CD4-positive, alpha-beta T cell treated with Interleukin-6 for 4 hours (primary cell): ENCODE data around the gene SEBOX.
A peak's percentile ranks its signal among the peaks of the same experiment; 100 is the strongest.

Source experiments
- DNase-seq: peaks from one replicate; pipeline ENCODE4 v3.0.0-alpha.2; 2020; ENCODE audit warnings: mixed read lengths

The SEBOX gene, protein sequence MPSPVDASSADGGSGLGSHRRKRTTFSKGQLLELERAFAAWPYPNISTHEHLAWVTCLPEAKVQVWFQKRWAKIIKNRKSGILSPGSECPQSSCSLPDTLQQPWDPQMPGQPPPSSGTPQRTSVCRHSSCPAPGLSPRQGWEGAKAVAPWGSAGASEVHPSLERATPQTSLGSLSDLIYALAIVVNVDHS

GRCh38 chr17:28364665-28365363, at the start of gene SEBOX:
TSS of gene SEBOX (minus strand) at chr17:28365199. CDS start at chr17:28365151, 48 bp downstream.
- DNase-seq: no peak

DNA sequence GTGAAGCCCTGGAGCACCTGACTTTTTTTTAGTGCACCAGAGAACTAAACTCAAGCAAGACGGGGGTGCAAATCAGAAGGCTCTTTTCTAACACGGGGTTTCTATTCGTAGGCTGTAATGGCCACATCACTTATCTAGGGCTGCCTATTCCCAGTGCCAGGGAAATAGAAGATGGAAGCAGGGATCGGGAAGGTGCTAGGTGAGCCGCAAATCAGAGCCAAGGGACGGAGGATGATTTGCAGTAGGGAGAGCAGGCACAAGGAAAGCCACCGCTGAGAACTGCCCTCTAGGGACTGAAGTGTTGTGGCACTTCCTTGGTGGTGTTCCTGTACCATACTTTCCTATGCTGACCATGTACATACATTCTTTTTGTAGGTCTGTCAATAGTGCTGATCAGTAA, 48.8 kb upstream of the SEBOX start:
- DNase-seq: no peak

DNA sequence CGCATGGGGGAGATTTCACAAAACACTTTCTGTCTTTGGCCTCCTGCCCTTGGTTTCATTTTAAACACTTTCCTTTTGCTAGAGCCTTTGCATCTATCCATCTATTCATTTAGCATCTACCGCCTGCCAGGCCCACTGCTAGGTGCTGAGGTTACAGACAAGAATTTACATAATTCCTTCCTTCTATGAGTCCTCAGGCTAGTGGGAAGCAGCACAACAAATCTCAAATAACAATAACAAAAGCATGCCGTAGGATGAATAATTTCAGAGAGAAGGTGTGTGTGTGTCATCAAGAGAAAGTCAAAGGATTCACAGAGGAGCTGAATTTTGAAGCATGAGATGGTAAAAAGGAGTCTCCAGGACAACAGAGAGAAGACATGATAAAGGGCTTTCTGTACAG, 47.1 kb upstream of the SEBOX start:
- DNase-seq: no peak

- no peak for DNase-seq
Observed at GRCh38 chr17:28407974-28408306, 42.9 kb upstream of the SEBOX start.

- no peak for DNase-seq
Observed at GRCh38 chr17:28407130-28407973, 42.4 kb upstream of the SEBOX start.

- no peak for DNase-seq
Observed at GRCh38 chr17:28406473-28406814, 41.4 kb upstream of the SEBOX start.

- DNase-seq: peak; percentile 56
Observed at GRCh38 chr17:28405632-28406472, 40.9 kb upstream of the SEBOX start, which contains the start of gene SLC46A1. TSS of gene SLC46A1 (minus strand) at chr17:28406212. CDS start at chr17:28406114, 98 bp downstream.

GRCh38 chr17:28404812-28405570, 40.0 kb upstream of the SEBOX start:
- no peak for DNase-seq

GRCh38 chr17:28404461-28404811, 39.4 kb upstream of the SEBOX start:
- DNase-seq: no peak

- no peak for DNase-seq
Observed at GRCh38 chr17:28404007-28404406, 39.0 kb upstream of the SEBOX start.

GRCh38 chr17:28402844-28403243, 37.8 kb upstream of the SEBOX start:
- DNase-seq: no peak

DNA sequence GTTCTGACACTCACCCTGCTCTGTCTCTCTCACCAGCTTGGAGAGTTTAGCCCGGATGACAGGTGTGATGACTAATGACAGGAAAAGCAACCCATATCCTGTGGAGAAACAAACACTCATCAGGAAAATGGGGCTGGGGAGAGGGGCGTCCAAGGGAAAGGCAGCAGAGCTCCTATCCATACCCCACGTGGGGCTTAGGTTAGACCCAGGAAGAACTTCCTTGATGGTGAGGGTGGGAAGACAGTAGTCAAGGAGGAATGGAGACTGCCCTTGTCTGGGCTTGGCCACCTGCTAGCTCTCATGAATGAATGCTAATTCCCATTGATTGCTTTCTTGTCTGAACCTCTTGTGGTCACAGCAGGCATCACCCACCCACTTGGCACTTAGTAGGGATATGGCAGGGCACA, 37.2 kb upstream of the SEBOX start:
- no peak for DNase-seq

- no peak for DNase-seq
Observed at GRCh38 chr17:28399808-28400207, 34.8 kb upstream of the SEBOX start.

GRCh38 chr17:28398280-28398981, 33.4 kb upstream of the SEBOX start:
- DNase-seq: no peak

GRCh38 chr17:28397687-28398279, 32.8 kb upstream of the SEBOX start:
- no peak for DNase-seq

GRCh38 chr17:28397275-28397674, 32.3 kb upstream of the SEBOX start:
- DNase-seq: no peak

- DNase-seq: no peak
Observed at GRCh38 chr17:28396635-28397239, 31.7 kb upstream of the SEBOX start.

- DNase-seq: no peak
Observed at GRCh38 chr17:28395968-28396367, 31.0 kb upstream of the SEBOX start.

DNA sequence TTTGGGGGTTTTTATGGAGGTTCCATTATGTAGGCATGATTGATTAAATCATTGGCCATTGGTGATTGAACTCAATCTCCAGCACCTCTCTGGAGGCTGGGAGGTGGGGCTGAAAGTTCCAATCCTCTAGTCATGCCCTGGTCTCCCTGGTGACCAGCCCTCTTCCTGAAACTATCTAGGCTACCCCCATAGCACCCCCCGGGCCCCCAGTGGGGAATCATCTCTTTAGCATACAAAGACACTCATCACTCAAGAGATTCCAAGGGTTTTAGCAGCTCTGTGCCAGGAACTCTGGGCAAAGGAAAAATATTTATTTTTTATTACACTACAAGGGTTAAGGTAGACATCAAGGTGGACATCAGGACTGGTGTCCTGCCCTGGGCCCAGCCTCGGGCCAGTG, 30.4 kb upstream of the SEBOX start:
- no peak for DNase-seq

DNA sequence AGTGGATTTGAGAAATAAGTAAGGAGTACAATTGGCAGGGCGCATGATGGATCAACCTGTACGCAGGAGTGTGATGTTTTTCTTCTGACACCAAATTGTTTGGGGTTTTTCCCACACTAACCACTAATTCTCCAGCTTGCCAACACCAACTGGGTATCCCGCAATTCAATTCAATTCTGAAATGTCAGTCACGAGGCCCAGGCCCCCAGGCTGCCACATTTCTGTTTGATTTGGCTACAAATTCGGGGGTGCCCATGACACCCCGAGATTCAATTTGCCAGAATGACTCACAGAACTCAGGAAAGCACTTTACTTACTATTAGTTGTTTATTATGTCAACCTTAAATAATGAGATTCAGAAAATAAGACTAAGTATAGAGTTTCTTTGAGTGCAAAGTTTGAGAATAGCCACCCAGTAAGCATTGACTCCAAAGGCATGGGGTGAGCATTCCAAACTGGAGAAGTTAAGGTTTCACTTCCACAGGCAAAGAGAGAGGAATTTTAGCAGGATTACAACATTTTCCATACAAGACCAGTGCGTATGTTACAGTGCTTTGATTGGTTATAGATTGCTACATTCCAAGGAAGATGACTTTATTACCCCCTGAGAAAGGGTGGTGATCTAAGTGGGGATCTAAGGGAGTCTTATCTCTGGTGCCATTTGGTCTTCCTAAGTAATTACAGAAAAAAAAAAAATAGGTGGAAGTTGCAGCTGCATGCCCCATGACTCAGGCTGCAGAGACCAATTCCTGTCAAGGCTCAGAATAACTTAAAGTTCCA, 29.5 kb upstream of the SEBOX start:
- DNase-seq: no peak
